Erythroblast (primary cell): ENCODE results near the gene CELF2.

ENCODE experiments used
- GATA1 ChIP-seq: IDR thresholded peaks from 2 replicates; pipeline ENCODE4 v1.6.1; 2011; ENCODE audit warnings: low read depth, mild to moderate bottlenecking, control low read depth, low read length, moderate library complexity
- POLR2A ChIP-seq: IDR thresholded peaks from 2 replicates; pipeline ENCODE4 v1.6.1; 2011; ENCODE audit warnings: mild to moderate bottlenecking, low read length

DNA sequence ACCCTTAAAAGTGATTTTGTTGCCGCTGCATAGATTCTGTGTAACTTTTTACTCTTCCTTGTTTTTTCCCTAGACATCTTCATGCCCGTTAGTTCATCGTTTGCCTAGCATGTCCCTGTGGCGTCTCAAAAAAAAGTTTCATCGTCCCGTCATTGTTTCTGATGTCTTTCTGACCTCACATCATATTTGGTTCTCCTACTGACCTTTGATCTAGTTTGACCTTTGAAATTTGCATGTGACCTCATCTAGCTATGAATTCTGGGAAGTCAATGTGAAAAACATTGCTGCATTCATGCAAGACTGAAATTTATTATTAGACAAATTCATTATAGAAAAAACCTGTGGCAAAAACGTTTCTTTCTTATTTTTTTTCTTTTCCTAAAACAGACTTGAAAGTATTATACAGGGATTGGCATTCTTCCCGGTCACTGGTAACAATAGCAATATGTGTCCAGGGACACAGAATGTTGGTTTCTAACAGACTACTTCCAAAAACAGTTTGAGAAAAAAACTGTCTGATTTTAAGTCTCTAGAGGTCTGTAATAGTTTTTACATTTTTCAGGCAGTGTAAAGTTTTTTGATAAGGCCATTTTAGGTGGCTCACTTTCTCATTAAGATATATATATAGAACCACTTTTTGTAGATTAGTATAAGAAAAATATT lies 312.8 kb downstream of the CELF2 start:
- no peak for TF ChIP-seq POLR2A
- TF ChIP-seq GATA1: no peak
